ENCODE data around the gene HIC1.
A peak's percentile ranks its signal among the peaks of the same experiment; 100 is the strongest.

HIC1 gene

GRCh38 chr17:2023256-2023655 is 31.6 kb upstream of the HIC1 start:
- no peak overlapping the region for H3K27ac ChIP-seq
- TF ChIP-seq CTCF (conservative IDR thresholded peaks at IDR 0.05) (no peak), ZFX (IDR thresholded peaks at IDR 0.05) (no peak)

DNA sequence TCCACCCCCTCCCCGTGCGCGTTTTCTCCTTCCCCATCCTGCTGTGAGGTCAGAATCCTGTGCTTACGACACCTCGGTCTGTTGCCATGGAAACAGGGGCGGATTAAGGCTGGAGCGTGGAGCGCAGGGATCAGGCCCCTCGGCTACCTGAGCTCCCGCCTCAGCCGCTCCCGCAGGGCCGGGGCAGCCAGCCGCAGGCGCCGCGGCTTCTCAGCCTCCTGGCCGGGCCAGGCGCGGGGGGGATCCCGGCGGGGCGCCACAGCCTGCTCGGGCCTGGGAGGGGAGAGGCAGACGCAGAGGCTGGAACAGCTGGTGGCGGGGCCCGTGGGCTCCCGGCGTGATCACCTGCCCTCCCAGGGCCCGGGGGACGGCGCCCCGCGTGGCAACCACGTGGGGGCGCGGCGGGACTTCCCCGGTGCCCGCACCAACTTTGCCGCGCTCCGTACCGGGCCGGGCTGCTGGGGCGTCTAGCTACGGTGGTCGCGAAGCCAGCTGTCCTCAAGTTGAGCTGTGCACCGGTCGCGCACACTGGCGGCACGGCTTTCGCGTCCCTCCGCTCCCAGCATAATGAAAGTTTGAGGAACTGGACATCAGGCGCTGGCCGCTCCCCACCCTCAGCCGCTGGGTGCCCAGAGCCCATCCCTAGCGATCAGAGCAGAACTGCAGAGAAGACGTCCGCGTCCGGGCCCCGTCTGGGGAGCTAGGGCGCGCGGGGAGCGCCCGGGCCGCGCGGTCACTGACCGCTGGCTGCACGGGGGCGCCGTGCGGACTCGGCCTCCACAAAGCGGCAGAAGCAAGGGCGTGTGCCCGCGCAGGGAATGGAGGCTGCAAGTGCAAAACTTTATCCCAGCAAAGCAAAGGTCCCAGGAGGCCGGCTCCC is 31.0 kb upstream of the HIC1 start:
- peak overlapping the region; percentile 14; the same call in 1 of the 2 replicates for H3K27ac ChIP-seq
- no peak for TF ChIP-seq CTCF (conservative IDR thresholded peaks at IDR 0.05)
- peak; percentile 15; the same call in 1 of the 2 replicates for TF ChIP-seq ZFX (IDR thresholded peaks at IDR 0.05)

DNA sequence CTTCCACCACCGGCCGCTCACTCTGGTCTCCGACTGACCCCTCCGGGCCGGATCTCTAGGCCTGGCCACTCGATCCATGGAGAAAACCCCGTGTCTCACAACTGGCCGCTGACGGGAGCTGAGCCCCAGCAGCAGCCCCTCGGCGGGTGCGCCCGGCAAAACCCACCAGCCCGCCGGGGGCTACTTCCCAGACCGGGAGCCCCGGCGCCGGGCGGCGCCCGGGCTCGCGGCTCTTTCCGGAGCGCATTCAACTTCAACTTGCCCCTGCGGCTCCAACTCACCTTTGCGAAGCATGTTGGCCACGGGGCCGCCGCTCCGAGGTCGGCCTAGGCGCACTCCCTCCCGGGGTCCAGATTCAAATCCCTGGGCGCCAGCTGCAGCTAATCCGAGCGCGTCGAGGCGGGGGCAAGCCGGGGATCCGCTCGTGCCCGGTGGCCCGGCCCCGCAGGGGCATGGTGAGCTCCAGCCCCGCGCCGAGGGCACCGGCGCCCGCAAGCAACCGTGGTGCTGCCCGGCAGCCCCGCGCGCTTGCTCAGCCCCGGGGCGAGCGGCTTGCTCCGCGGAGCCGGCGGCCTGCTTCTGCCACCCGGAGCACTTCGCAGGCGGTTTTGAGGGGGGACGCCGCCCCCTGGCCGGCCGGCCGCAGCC is 30.2 kb upstream of the HIC1 start:
- TF ChIP-seq ZFX (IDR thresholded peaks at IDR 0.05) (no peak), CTCF (conservative IDR thresholded peaks at IDR 0.05) (no peak)
- H3K27ac ChIP-seq = peak overlapping the region; percentile 14

DNA sequence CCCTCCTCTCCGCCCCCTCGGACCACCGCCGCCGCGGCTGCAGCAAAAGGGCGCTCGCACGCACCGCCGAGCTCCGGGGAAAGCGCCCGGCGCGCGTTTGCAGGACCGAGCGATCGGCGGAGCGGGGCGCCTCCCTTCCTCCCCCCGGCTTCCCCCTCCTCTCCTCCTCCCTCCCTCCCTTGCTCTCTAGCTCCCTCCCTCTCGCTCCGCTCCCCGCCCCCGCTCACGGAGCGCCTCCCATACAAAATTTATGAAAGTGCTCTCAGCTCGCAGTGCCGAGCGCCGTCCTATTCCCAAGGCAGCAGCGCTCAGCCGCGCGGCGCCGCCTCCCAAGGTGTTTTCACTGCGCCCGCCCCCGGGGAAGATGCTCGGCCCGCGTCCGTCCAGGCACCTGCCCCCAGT is 29.7 kb upstream of the HIC1 start, which contains the start of gene RTN4RL1:
Gene RTN4RL1, minus strand, starts transcription at position 115 of the 402 bp plus-strand sequence. CDS start 469 bp downstream, outside the sequence.
- H3K27ac ChIP-seq = peak within 1 kb of the TSS; percentile 14
- TF ChIP-seq ZFX (IDR thresholded peaks at IDR 0.05) (no peak), CTCF (conservative IDR thresholded peaks at IDR 0.05) (no peak)

DNA sequence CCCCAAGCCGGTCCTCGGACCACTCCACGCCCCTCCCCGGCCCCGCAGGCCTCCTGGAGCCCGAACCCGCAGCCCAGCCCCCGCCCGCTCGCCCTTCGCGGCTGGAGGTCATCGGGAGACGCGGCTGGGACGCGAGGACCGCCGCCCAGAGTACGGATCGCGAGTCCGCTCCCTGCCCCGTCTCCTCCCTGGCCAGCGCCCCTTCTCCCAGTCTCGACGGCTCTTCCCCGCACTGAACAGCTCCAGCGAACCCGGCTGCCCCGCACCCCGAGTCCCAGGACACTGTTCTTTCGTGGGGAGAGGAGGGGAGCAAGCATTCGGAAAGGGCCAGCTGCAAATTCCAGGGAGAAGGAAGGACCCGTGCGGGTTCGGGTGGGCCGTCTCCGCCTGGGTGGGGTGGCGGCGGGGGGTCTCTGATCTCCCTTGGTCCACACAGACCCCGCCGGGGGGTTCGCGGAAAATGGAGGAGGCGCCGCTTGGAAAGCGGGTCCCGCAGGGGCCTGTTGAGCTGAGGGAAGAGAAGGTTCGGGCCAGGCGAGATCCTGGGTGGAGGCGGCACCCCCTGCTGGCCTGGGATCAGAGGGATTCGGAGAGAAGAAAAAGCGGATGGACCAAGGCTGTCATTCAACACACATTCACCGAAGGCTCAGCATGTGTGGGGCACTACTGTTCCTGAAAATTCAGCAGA is 29.1 kb upstream of the HIC1 start:
- TF ChIP-seq CTCF (conservative IDR thresholded peaks at IDR 0.05) (peak; percentile 83), ZFX (IDR thresholded peaks at IDR 0.05) (no peak)
- no peak overlapping the region; the same call in 1 of the 2 replicates for H3K27ac ChIP-seq

DNA sequence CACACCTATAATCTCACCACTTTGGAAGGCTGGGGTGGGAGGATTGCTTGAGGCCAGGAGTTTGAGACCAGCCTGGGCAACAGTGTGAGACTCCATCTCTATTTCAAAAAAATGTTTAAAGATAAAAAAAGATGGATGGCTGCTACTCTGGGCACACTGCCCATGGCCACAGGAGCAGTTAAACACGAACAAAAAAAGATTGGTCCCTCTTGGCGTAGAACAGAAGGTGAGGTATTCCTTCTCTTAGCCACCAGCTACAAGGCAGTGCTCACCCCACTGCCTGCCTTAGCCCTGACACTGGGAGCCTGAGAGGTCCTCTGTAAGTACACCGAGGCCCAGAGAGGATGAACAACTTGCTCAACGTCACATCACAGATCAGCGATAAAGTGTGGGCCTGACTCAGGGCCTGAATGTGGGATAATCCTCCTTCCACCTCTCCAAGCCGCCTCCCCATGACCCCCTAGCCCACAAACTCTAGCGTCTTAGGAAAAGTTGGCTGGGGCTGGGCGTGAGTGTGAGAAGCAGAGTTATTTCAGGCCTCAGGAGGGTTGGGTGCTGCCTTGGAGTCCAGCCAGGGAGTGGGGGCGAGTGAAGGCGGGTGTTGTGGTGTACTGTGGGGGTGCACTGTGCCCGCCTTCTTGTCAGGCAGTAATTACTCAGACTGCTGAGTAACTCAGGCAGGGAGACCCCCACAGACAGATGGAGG is 27.2 kb upstream of the HIC1 start:
- H3K27ac ChIP-seq = no peak overlapping the region
- no peak for TF ChIP-seq CTCF (conservative IDR thresholded peaks at IDR 0.05)
